HG02798 (cell line): Measurements from ENCODE around the gene SYCP2.

Source experiments
- ATAC-seq: cut with Tn5 transposase; IDR thresholded peaks from one replicate; pipeline ENCODE4 v1.9.1; 2021; ENCODE audit warnings: mild to moderate bottlenecking; ENCODE audit not compliant: unreplicated experiment, poor library complexity

SYCP2 gene

DNA sequence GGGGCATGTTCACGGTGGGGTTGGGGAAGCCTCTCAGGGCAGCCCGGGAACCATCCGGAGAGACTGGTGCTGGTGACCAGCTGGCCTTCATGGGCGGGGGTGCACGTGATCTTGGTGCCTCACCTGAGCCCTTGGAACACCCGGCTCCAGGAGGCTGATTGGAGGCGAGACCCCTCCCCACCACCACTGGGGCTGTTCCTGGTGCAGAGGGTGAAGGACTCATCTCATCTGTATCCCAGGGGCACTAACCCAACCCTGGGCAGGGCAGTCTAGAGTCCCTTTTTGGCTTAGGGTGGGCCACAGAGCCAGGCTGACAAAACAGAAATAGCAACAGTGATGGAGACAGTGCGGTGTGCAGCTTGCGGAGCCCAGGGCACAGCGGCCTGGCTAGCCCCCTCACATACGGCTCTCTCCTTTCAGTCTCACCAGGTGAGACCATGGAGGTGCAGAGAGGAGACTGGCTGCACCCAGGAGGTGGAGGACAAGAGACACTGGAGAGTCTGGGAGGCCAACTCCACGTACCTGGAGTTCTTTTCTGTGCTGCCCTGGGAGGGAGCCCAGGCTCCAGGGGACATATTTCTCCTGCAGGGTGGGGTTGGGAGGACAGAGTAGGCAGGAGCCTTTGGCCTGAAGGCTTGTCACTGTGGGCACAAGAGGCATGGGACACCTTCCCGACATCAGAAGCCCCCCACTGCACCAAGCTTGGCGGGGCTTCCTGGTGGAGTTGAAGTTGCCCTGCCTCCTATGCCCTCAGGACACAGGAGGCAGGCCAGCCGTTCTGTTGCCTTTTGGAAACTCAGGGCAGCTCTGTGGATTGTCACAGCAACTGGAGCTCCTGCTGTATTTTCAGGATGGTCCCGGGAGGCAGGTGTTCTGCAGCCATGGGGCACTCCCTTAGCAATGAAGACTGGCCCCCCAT lies 106.0 kb downstream of the SYCP2 start:
- ATAC-seq, result no peak

GRCh38 chr20:59825944-59826759 lies 107.3 kb downstream of the SYCP2 start:
- ATAC-seq, result no peak

GRCh38 chr20:59825563-59825920 lies 107.9 kb downstream of the SYCP2 start:
- no peak for ATAC-seq

DNA sequence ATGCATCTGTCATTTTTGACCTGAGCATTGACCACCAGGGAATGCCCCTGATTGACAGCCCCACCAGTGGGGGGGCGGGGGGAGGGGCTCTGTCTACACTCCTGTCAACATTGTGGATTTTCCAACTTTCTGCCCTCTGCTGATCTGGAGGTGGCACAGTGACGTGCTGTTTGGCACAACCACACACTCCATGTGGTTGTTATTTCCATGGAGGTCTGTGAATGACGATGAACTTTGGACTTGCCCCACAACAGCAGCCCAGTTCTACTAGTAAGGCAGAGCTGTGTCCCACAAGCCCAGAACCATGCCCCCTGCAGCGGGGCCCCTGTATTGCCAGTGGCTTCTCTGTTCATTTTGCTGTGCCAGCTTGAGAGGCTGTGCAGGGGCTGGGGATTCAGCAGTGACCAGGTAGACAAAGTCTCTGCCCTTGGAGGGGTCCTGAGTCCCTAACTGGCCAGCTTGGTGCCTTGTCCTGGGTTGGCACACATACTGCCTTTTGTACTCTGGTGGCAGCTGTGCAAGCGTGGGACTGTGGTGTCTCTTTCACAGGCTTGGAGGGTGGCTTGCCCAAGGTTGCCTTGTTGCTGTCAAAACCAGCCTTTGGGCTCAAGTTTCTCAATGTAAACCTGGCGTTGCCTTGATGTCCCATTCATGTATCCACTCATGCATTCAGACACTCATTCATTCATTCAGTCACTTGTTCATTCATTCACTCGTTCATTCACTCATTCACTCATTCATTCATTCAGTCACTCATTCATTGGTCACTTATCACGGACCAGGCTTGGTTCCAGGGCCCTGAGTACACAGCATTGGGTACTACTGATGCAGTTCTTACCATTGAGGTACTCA lies 108.5 kb downstream of the SYCP2 start:
- no peak for ATAC-seq

- ATAC-seq, result no peak
Observed at GRCh38 chr20:59823491-59824259, 109.8 kb downstream of the SYCP2 start.

DNA sequence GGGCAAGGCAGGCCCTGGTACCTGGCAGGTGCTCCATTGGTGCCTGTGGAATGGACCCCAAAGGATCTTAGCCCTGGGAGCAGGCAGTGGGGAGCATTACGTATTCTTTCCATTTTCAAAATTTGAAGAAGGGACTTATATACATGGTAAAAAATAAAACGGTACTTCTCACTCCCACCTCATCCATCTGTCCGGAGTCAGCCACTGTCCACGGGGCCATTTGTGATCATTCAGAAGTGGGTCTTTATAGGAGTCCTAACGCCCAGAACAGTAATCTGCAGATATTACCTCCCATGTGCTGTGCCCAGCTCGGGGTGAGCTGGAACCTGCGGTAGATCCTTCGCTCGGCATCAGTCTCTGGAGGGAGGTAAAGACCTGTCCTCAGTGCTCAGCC lies 110.4 kb downstream of the SYCP2 start:
- ATAC-seq, result no peak

- no peak for ATAC-seq
Observed at GRCh38 chr20:59822291-59823029, 111.0 kb downstream of the SYCP2 start.

- no peak for ATAC-seq
Observed at GRCh38 chr20:59821788-59822187, 111.6 kb downstream of the SYCP2 start.

DNA sequence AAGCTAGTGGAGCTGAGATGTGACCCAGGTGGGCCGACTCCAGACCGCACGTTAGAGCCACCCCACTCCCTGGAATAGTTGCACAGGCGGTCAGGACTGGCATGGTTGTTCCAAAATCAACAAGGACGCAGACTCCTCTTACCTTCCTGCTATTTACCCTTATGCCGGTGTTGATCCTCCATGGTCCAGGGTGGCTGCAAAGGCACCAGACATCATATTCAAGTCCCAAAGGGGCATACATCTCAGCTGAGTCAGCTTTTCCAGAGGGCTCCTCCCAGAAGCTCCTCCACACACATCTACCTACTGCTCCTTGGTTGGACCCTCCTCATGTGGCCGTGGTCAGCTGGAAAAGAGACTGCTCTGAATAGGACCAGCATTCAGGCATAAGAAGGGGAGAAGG lies 112.2 kb downstream of the SYCP2 start:
- no peak for ATAC-seq

- no peak for ATAC-seq
Observed at GRCh38 chr20:59820204-59821041, 113.0 kb downstream of the SYCP2 start.

- ATAC-seq, result no peak
Observed at GRCh38 chr20:59819496-59820203, 113.8 kb downstream of the SYCP2 start.

DNA sequence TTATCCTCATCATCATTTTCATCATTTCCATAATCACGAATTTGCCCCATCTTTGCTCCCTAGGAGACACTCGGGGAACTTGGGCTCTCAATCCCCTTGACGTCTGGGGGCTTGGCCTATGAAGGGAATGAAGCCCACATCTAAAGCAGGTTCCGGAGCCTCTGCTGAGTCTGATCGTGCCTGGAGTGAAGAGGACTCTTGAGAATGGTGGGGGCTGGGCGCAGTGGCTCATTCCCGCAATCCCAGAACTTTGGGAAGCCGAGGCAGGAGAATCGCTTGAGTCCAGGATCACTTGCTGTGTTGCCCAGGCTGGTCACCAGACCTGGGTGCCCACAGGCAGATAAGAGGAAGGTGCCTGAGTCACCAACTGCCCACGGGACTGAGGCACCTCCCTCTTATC lies 114.5 kb downstream of the SYCP2 start:
- no peak for ATAC-seq

GRCh38 chr20:59817846-59818615 lies 115.4 kb downstream of the SYCP2 start:
- no peak for ATAC-seq

DNA sequence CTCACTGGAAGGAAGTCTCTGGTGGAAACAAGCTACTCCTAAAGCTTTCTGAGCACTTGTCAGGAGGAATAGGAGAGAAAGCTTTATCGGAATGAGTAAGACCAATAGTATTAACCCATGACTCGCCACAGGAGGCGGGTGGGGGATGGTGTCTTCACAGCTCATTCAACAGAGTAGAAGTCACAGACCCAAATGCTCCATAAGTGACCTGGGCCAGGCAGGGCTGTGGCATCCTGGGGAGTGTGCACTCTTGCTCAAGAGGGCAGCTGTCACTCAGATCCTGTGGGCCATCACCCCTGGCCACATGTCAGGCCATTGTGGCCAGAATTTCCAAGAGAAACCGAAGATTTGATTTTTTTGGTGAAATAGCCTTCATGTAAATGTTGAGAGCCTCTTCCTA lies 116.0 kb downstream of the SYCP2 start:
- ATAC-seq, result no peak

DNA sequence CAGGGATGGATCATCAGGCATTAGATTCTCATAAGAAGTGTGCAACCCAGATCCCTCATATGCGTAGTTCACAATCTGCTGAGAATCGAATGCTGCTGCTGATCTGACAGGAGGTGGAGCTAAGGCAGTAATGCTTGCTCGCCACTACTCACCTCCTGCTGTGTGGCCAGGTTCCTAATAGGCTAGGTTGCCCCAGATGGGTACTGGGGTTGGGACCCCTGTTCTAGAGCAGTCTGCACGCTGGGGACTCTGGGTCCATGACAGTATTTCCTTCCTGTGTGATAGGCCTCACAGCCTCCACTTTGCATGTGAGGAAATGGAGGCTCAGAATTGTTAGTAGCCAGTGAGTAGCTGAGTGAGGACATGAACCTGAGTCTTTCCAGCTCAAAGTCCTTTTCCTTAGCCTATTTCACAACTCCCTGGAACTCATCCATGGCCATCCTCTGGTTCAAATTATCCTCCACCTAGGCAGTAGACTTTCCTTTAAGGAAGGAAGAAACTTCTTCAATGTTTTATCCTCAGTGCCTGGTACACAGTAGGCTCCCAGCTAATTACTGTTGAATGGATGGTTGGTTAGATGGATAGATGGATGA lies 117.2 kb downstream of the SYCP2 start:
- no peak for ATAC-seq

- no peak for ATAC-seq
Observed at GRCh38 chr20:59814840-59815340, 118.5 kb downstream of the SYCP2 start.
